HG02798 (cell line): Measurements from ENCODE around the gene PSMB7.

Experiments
- ATAC-seq: cut with Tn5 transposase; IDR thresholded peaks from one replicate; pipeline ENCODE4 v1.9.1; 2021; ENCODE audit warnings: mild to moderate bottlenecking; ENCODE audit not compliant: unreplicated experiment, poor library complexity

Gene PSMB7

DNA sequence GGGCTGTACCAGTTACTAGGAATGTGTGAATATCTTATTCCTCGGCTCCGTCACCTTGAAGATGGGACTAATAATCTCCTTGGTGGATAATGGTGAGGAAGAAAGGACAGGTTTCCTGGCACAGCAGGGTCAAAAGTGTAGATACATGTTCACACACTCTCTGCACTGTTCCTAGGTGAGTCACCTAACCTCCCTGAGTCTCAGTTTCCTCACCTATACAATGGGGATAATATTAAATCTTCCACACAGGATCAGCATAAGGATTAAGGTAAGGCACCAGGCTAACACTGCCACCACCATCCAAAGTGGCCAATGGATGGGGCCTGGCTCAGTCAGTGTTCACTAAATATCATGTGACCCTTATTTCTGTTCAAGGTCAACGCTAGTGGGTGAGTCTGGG lies 66.9 kb downstream of the PSMB7 start:
- ATAC-seq, result no peak

DNA sequence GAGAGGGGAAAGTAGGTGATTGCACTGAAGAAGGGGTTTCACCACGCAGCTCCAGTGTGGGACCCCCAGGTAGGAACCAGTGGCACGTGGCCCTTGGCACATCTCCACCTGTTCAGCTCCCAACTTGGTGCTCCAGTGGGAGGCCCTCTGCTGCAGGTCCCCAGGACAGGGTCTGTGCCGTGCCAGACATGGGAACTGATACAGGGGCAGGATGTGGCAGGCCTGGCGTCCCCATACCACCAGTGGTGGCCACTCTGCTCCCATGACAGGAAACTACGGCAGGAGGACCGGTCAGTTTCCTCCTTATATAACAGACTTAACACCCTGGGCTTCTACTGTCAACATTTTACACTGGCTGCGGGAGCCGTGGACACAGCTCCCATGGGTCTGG lies 67.3 kb downstream of the PSMB7 start:
- no peak for ATAC-seq

DNA sequence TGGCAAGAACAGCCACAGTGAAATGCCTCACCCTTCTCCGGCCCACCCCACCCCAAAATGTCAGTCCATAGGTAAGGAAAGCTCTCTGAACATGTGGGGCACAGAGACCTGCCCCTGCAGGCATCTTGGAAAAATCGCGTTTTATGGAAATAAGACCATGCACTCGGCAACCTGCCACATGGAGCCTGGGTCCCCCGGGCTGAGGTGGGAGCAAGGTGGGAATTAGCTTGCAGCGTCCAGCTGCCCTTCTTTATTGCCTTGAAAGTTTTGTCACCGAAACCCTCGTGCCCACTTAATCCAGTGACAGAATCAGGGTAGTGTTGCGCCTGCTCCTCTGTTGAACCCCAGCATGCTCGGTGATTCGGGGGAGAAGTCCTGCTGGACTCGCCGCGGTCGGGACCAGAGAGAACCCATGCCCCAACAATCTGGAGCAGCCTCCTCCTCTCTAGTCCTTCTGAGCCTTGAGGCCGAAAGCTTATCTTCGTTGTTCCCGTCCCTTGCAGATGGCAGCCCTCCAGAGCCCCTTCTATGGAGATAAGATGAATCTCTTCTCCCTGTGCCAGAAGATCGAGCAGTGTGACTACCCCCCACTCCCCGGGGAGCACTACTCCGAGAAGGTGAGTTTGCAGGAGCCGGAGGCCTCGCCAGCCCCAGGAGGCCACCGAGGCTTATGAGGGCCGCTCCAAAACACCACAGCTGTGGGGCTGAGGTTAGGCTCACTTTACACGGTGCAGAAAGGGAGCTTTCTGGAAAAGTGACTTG lies 67.9 kb downstream of the PSMB7 start:
- no peak for ATAC-seq

DNA sequence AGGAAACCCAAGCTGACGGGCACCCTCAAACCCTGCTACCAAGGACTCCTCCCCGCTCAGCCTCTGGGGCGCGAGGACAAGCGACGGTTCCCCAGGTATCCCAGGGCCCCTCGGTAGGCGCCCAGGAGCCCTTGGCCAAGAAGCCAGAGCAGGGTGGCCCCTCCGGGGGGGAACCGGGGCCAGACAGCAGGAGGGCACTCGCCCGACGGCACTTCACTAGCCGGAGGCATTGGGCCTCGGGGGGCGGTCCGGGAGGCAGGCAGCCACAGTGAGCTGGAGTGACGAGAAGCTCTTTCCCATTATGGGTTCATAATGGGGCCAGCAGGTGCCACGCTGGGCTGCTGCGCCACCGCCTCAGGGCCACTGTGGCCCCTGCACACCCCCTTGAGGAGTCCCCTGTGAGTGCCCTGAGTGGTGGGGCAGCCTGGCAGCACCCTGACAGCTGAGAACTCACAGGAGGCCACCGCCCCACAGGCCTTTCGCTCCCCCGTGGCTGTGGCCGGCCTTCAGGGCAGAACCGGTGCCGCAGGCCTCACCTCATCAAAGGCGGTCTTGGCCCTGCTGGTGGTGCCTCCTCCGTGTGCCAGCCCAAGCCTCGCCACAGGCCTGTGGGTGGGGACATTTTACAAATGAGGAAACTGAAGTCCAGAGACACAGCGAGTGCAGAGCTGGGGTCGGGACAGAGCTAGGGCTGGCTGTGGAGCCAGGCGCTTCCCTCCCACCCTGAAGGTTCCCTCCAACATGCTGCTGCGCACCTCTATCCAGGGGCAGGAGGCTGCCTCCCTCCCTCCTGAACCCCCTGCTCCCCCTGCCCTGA lies 68.7 kb downstream of the PSMB7 start:
- ATAC-seq, result no peak

DNA sequence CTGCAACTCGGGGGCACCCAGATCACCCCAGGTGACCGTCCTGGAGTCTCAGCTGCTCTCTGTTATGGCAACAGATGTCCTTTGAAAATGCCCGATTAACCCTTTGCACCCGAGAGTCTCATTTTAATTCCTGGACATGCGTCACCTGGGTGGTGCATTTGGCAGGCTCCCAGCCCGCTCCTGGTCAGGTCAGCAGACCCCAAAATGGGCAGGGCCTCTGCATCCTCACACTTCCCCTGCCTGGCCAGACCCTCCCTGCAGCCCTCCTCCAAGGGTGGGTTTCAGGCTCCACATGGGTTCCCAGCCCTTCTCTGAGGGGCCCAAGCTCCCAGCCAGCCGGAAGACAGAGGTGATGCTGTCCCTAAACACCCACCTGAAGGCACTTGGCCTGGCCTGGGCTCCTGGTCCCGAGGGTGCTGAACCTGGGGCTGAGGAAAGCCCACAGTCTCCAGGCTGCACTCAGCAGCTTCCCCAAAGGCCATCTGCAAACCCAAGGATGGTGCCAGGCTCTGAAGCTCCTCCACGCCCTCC lies 69.4 kb downstream of the PSMB7 start:
- no peak for ATAC-seq

DNA sequence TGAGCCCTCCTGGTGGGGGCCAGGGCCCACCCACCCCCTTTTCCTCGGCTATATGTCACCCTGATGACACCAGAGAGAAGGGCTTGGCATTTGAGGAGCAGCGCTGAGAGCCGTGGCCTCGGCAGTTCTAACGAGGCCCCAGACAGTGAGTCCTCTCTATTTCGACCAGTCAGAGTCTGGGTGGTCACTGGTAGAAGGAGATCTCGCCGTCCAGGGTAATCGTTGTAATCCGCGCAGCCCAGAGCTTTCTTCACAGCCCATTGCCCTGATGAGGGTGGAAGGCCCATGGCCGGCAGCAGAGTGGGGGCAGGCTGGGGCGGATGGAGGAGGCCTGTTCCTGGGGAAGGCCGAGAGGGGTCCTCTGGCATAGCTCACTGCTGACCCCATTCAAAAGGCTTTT lies 70.2 kb downstream of the PSMB7 start:
- ATAC-seq, result no peak

DNA sequence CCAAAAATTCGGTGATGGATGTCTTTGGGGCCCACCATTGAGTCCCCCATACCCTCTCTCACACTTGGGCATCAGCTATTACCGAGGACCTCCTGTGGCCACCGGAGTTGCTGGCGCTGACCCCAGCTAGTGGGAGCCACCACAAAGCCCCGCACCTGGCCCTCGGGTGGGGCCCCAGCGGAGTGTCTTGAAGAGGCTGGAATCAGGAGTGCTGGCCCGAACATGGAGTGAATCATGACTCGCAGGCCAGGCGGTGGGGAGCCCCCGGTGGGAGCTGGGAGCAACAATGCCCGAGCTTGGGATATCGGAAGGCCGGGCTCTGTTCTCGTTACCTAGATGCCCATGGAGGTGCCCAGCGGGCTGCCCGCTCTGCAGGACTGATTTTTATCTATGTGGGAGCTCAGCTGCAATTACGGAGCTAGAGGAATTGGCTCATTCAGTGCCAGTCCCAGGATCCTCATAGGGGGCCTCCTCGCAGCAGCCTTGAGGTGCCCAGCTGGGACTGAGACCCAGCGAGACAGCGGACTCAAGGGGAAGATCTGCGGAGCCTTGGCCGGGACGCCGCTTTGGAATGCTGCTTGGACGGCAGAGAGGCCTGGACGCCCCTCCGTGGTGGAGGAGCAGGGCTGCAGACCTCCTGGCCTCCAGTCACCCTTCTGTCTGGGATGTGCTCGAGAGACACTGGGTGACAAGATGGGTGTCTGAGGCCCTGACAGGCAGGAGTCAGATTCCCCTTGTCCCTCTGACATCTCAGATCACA lies 70.8 kb downstream of the PSMB7 start:
- ATAC-seq, result no peak

DNA sequence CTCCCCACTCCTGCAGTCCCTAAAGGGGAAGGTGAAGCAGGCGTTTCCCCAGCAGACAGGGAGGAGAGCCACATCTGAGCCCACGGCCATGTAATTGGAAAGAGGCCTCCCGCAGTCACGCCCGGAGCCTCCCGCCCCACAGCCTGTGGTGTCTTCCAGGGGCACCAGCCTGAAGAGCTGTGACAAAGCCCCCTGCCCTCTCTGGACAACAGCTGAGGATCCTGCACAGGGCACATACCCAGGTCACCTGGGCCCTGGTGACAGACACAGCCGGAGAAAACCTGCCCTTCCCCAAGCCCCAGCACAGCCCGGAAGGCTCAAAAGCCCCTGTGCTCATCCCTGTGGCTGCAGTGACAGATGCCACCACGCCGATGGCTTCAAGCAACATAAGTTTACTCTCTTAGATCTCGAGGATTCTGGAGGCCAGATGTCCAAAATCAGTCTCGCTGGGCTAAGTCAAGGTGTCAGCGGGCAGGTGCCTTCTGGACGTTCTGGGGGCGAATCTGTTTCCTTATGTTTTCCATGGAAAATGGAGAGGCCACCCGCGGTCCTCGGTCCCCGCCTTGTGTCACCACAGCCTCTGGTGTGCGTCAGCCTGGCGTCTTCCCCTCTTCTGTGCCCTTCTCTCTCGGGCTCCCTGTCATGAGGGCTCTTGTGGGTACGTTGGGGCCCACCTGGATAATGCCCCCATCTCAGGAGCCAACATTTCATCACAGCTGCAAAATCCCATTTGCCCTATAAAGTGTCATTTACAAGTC lies 71.5 kb downstream of the PSMB7 start:
- ATAC-seq, result no peak

DNA sequence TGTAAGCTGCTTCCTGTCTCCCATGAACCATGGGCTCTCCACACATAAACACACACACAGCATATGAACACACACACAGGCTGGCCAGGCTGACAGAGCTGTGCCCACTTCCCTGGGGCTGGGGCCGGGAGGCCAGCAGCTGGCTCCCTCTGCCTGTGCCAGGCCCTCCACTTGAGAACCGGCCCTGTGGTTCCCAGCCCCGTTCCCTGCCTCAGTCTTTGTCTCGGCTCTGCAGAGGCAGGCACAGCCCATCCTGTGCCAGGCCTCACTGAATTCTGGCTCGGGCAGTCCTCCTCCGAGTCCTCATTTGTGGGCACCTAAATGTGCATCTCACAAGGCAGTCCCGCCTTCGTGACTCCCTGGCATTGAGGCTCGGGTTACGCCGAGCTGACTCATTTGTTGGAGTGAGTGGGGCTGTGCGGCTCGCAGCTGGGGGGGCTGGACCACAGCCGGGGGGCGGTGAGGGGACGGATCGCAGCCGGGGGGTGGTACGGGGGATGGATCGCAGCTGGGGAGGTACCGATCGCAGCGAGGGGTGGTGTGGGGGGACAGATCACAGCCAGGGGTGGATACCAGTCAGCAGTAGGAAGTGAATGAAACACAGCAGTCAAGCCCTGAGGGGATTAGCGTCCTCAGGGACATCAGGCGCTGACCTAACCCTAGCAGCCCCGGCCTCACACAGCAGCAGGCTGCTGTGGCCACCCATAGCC lies 72.3 kb downstream of the PSMB7 start:
- no peak for ATAC-seq

DNA sequence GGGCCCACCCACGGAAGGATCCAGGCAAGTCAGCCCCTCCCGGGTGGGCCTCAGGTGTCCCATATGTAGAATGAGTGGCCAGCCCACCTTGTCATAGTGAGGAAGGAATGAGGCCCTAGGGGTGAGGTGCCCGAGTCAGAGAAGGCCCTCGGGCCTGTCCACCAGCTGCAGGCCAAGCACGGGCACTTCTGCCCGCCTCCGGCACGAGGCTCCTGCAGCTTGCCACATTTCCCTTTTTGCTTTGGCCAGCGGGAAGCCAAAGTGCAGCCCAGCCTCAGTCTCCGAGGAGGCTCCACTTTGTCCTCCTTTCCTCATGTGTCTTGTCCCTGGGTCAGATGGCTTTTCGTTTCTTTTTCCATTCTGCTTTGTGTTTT lies 72.9 kb downstream of the PSMB7 start:
- ATAC-seq, result no peak

DNA sequence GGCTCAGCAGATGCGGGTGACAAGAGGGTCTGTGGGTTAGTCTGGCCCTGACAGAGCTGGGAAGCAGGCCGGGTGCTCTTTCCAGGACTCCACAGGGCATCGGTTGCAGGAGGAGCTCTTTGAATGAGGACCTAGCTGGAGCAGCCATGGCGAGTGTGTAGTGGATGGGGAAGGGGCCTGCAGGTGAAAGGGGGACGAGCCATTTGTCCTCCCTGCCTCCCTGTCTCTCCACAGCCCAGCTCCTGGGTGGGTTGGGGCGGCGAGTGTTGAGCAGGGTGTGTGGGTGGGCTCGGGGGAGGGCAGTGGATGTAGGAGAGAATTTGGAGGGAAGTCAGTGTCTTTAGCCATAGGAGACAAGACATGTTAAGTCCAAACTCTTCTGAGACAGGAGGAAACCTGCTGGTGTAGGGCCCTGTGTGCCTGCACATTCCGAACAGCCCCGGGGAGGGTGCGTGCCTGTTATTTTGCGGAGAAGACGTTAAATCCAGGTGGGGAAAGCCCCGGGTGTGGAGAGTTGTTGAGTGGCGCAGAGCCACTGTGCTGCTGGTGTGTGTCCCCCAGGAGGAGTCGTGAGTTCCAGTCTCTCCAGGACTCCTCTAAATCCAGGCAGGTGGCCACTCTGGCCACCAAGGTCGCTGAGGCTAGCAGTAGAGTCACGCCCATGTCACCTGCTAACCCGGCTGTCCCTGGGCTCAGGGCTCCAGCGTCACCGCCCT lies 73.6 kb downstream of the PSMB7 start:
- ATAC-seq, result no peak

DNA sequence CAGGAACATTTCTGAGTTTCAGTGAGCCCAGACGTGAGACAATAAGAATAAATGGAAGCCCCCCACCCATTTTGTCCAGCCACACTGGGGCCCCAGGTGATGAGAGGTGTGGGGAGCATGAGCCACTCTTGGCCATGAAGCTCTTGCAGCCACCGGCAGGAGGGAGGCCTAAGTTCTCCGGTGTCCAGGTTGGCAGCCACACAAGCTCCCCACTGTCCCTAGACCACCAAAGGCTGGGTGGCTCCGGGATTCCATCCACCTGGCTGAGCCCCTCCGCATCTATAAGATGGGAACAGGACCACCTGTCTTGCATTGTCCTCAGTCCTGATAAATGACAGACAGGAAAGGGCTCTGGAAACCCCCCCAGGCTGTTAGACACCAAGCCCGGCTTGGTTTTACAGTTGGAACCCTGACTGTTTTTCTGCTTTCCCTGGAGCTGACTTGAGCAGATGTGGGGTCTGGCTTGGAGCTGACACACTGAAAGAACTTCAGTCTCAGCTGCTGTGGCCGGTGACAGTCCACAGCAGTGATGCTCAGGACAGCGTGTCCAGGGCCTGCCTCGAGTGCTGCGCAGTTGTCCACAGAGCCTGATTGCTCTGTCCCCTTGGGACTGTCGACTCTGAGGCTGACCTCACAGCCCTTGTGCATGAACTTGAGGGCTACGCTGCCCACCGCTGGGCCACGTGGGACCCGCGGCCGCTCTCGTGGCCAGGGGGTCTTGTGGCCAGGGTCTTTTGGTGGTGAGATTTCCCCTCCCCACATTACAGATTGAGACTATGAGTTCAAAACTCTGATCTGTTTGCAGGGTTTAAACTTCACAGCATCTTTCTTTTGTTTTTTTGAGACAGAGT lies 74.8 kb downstream of the PSMB7 start:
- ATAC-seq, result no peak

DNA sequence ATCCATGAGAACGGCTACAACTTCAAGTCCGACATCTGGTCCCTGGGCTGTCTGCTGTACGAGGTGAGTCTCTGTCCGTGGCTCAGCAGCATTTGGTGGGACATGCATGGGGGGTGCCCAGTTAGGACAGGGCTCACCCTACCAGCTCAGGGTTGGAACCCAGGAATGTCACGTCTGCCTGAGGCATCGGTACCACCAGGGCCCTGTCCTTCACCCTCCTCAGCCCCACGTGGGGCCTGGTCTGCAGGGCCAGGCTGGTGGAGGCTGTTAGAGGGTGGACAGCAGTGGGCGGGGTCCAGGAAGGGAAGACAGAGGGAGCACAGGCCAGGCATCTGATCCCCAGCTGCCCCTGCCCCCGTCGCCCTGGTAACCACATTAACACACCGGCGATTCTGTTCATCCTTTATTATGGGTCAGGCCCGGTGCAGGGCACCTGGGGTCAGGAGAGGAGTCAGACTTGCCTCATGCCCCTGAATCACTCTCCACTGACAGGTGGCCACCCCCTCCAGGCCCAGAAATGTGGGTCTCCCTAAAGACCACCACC lies 75.6 kb downstream of the PSMB7 start:
- ATAC-seq, result no peak

DNA sequence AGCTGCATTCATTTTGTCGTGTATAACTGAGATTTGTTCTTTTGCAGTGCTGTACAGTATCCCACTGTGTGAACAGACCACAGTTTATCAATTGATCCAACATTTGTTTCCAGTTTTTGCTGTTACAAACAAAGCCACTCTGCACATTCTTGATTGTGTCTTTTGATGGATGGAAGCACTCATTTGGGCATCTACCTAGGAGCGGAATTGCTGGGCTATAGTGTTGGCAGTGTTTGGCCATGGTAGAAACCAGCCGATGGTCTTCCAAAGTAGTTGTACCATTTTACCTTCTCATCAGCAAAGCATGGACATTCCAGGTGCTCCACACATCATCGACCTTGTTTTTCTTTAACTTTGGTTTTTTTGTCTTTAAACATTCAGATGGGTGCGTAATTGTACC lies 77.7 kb downstream of the PSMB7 start:
- ATAC-seq, result no peak

DNA sequence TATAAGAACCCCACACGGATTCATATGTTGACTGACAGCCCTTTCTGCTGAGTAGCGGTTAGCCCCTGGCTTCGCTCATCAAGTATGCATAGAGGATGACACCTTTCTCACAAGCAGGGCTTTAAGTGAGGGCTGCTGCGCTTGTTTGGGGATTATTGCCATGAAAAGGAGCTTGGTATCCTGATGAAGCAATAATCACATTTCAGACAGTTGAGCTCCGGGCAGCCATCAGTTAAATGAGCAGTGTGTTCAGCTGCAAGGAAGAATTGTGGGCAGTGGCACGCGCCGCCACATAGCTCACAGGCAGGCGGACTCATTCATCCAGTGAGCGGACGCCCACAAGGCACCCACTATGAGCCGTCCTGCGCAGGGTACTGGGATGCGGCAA lies 79.9 kb downstream of the PSMB7 start:
- ATAC-seq, result no peak

DNA sequence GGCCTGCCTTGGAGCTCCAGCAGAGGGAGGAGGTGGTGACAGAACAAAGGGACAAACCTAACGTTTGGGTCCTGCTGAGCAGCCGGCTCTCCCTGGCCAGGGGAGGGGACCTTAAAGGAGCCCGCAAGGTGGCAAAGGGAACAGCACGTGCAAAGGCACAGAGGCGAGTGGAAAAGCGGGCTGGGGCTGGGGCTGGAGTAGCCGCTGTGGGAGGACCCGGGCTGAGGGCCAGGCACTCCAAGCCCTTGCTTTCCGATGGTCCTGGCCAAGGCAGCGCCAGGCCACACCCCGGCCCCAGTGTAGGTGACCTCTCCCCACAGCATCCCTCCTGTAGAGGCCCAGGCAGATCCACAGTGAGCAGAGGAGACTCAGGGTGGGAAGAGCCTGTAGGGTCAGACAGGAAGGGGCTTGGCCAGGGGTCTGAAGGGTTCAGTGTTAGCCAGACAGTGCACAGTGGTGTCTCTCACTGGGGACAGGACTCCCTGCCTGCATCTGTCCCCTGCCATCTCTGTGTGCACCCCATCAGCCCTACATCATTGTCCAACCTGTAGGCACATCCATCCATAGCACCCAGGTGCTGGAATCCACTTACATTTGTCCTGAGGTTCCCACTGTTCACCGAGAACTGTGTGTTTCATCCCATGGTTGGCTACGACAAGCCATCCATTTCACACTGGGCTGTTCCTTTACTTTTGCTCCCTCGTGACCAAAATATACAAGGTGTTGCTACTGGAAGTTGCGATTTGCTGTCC lies 80.5 kb downstream of the PSMB7 start:
- ATAC-seq, result no peak

DNA sequence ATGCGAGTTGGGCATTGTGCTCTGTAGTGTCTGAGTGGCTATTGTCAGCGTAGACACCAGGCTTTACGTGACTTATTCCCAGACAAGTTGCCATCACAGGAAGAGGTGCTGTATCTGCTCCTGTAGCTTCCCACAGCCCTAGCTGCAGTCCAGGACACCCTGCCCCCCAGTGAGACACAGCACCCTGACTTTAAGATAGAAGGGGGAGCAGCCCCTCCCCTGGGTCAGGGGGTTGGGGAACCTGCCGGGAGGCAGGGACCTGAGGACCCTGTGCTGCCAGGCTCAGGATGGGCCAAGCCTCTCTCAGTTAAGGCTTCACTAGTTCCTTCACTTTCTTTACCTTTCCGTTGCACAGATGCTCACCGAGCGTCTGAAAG lies 82.1 kb downstream of the PSMB7 start:
- no peak for ATAC-seq
